ENCODE measurements around the gene ARHGEF7.
"Not testable (repeated sequence)": the region's sequence is repeated elsewhere in the genome, so short reads cannot be mapped to it uniquely, and the experiment has no call there.

The ARHGEF7 gene

DNA sequence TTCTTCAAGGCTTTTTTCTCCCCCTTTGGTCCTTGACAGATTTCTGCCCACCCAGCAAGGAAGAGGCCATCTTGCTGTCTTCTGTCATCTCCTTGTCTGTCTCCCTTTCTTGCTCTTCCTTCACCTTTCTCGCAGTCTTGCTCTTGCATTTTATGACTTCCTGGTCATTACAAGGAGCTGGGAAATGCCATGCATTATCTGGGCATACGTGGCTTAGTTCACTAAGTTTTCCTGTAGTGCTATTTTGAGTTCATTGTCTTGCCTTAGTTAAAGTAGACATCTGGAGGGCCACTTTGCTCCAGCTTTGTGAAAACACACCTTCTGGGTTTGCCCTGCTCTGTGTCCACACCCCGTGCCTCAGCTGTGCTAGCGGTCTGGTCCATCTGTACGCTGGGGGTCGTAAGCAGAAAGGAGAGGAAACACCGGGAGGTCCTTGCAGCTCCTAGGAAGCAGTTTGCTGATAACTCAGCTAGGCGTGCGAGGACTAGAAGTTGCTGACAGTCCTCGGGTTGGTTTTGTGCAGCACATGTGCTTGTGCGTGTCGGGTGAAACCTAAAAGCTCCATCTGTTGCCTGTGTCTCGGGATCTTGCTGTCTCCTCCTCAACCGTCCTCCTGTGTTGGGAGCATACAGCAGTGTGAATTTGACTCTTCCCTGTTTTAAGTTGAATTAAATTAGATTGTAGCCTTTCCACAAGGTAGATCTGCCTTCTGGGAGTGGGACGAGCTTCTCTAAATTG is 59.4 kb downstream of the ARHGEF7 start:
- DNase-seq: no peak

DNA sequence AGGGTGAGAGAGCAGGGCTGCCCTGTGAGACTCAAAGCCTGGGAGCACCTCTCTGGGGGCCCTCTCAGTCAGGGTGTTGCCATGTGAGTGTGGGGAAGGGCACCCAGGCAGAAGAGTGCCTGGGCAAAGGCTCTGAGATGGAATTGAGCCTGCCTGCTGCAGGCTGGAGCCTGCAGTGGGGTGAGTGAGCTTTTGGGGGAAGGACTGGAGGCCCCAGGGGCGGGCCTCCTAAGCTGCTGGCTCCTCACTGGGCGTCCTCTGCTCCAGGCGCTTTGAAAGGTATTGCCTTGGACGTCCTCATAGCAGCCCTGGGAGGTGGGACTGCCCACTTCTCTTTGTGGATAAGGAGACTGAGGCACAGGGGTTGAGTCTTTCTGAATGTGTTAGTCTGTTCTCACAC is 60.3 kb downstream of the ARHGEF7 start:
- DNase-seq: no peak

- DNase-seq: no peak
These were observed 60.8 kb downstream of the ARHGEF7 start for GRCh38 chr13:111175935-111176334.

DNA sequence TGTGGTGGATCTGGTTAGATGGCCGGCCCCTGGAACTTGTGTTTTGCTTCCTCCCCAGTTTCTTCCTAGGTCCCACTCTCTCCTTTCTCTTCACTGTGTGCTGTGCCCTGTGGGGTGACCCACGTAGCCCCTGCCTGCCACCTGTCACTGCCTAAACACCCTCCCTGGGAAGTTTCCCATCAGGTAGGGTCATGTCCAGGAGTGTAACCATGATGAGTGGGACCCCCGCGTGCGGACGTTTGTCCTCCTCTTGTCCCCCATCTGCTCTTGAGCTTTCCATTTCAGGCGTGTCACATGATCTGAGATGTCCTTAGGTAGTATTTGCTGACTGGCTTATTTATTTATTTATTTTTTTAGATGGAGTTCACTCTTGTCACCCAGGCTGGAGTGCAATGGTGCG is 61.3 kb downstream of the ARHGEF7 start:
- no peak for DNase-seq

- peak; percentile 58 for DNase-seq
These were observed 62.1 kb downstream of the ARHGEF7 start for GRCh38 chr13:111177081-111177711.

GRCh38 chr13:111177921-111178320 is 62.8 kb downstream of the ARHGEF7 start:
- no peak for DNase-seq

- DNase-seq: peak; percentile 45
These were observed 63.3 kb downstream of the ARHGEF7 start for GRCh38 chr13:111178402-111178801.

DNA sequence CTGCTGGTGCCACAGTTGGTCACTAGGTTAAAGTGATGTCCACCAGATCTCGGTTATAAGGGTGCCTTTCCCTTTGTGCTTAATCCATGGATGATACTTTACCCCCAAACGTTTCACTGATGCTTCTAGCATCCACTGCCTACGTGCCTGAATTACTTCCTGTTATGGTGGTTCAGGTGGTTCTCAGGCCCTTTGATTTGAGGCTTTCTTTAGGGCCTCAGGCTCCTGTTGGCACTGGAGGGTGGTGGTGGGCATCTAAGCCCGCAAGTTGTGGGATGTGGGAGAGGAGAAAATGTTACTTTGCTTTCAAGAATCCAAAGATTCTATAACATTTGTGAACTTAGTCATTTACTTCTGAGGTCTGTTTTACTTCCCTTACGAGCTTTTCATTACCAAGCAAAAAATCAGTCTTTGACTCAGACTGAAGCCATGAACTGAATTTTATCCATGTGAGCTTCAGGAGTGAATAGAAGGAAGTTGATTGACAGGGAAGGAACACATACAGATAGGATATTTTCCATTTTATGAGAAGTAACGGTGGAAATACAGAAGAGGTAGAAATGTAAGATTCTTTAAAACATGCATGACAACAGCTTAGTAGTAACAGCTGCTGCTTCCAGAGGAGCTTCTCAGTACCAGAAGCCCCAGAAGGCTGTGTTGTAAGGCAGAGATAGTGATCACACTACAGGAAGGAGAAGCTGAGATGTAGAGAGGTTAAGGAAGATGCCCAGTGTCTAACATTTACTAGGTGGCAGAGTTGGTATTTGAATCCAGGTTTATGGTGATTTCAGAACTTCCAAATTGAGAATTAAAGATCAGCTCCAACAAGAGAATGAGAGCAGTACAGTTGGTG is 65.0 kb downstream of the ARHGEF7 start:
- no peak for DNase-seq

DNA sequence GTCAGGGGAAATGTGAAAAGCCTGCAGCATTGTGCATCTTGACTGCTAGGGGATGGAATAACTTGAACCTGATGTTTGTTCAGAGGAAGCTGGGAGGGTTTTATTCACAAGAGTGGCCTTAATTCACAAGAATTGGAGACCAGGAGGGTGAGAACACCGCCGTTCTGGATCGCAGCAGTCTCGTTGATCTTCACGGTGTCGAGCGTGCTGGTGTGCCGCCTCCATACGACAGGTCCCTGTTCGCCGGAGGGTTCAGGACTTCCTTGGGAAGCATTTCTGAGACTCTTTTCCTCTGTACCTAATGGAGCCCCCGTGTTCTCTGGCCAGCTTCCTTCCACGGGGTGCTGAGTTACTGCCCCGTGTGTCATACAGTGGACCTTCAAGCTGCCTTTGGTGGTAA is 66.9 kb downstream of the ARHGEF7 start:
- DNase-seq: no peak

GRCh38 chr13:111183087-111183645 is 68.1 kb downstream of the ARHGEF7 start:
- DNase-seq: no peak

GRCh38 chr13:111183959-111184358 is 68.8 kb downstream of the ARHGEF7 start:
- no peak for DNase-seq

DNA sequence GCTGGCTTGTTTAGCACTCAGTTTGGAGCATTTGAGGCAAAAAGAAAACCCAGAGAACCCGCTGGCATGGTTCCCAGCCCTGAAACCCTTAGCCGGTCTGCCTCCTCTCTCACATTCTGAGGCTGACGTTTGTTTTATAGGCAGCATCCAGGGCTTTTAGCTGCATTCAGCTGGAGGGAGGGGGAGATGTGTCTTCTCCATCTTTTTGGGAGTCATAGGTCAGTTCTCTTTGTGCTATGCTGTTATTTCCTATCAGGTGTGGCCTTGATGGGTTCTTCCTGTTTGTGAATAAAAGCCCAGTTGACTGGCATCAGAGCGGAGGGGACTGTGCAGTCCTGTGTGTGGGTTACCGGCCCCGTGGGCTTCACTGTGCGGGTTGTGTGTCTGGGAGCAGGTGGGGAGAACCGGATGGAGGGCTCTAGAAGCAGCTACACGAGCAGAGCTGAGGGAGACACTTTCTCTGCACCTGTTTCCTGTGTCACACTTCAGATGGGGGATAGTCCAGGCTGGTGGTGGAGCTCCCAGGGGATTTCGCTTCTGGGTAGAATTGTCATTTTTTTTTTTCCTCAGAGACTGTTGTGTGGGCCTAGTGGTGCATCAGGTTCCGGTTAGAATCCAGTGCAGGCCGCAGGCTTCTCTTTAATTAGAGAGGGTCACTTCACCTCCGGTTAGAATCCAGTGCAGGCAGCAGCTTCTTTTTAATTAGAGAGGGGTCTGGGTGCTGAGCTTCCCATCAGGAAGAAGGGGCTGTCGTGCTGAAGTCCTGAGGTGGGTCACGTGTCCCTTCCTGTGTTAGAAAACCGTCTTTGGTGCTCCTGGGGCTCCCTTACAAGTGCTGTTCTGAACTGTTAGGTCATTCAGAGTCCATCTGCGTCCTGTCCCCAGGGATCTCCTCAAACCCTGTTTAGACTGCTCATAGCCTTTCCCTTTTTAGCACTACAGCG is 69.6 kb downstream of the ARHGEF7 start:
- peak; percentile 37 for DNase-seq

DNA sequence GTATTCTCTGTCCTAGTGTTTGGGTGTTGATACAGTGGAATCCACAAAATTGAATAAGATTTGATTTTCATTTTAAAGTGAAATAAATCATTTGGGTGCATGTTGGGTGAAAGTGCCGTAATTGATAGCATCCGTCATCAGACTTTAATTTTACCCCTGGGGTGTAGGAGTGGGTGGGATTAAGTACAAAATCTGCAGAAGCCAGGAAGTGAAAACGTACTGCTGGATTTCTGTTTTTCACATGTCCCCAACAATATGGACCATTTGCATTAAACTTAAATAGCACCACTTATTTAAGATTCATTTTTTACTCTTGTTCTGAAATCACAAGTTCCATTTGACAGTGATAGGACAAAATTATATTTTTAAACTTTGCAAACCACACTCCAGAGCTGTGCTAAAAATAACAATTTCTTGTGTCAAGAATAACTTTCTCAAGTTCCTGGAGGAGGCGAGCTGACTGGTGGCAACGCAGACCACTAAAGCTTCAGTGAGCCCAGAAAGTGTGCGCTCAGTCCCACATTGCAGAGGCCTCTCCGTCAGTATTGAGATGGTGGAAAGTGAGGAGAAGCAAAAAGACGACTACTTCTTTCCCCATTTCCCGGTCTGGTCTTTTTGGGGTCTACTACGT is 71.3 kb downstream of the ARHGEF7 start:
- no peak for DNase-seq

DNA sequence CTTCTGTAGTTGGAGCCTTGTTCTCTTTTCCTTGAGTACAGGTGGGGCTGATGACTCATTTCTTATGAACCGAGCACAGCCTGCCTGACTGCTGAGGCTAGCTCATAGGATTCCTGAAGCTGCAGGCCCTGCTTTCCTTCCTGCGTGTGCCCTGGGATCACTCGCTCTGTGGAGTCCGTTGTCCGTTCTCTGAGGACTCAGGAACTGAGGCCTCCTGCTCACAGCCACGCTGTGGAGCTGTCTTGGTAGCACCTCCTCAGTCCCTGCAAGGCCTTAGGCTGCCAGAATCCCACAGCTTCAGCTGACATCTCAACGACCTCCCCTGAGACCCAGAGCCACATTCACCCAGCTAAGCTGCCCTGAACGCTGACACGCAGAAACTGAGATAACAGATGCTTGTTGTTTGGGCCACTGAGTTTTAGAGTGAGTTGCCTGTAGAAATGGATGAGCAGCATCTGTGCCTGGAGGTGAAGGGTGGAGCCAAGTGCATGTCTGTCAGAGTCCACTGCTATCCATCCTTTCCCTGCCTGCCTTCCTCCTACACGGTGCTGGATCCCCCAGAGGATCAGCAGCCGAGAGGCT is 72.9 kb downstream of the ARHGEF7 start:
- peak; percentile 47 for DNase-seq

GRCh38 chr13:111189064-111189505 is 74.0 kb downstream of the ARHGEF7 start:
- DNase-seq: not testable (repeated sequence)

DNA sequence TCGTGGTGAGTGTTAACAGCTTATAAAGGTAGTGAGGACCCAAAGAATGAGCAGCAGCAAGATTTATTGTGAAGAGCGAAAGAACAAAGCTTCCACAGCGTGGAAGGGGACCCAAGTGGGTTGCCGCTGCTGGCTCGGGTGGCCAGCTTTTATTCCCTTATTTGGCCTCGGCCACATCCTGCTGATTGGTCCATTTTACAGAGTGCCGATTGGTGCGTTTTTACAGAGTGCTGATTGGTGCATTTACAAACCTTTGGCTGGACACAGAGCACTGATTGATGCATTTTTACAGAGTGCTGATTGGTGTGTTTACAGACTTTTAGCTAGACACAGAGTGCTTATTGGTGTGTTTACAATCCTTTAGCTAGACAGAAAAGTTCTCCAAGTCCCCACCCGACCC is 74.4 kb downstream of the ARHGEF7 start:
- not testable (repeated sequence) for DNase-seq

DNA sequence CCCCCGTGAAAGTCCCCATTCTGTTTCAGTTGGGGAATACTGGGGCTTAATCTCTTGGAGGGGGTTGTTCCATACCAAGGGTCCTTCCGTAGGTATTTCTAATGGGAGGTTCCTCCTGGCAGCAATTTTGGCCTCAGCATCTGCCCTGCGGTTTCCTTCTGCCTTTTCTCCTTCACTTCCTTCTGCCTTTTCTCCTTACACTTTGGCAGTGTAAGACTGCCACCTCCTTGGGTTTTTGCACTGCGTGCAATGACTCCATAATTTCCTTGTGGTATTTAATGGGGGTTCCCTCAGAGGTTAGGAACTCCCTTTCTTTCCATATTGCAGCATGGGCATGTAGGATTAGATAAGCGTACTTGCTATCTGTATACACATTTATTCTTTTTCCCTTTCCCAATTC is 78.1 kb downstream of the ARHGEF7 start:
- DNase-seq: not testable (repeated sequence)

DNA sequence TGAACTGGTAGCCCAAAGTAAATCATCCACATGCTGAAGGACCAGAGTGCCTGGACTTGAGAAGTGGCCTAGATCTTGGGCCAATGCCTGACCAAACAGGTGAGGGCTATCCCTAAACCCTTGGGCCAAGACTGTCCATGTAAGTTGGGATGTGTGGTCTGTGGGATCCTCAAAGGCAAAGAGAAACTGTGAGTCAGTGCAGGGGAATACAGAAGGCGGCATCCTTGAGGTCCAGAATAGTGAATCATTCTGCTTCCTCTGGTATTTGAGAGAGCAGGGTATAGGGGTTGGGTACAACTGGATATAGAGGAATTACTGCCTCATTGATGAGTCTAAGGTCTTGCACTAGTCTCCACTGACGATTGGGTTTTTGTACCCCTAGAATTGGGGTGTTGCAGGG is 79.5 kb downstream of the ARHGEF7 start:
- DNase-seq: not testable (repeated sequence)

GRCh38 chr13:111198732-111199378 is 83.7 kb downstream of the ARHGEF7 start:
- DNase-seq: not testable (repeated sequence)

DNA sequence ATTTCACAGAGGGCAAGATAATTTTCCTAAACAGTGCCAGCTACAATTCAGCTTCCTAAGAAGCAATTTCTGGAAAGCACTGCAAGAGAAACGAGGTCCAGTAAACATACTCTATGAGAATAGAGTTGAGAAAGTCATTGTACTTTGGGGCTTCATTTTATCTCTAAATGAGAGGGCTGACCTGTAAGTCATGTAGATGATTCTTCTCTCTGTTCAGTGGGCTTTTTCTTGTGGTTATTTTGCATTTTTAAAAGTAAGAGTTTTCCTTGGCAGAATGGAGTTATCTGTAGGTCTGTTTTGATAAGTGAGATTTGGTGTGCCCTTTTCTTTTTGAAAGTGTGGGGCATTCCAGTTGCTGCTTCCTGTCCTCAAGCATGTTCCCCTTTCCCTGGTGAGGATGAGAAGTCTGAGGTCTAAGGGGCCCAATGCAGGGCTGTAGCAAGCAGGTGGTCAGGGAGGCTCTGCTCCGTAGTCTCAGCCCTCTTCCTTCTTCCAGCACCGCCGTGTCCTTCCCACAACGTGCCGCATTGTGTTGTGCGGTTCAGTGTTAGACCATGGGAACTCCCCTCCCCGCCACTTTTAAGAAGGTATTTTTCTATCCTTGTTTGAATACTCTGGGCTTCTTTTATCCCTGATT is 86.3 kb downstream of the ARHGEF7 start:
- no peak for DNase-seq
